ENCODE measurements around the gene STIM1. TPM values are rescaled to one million over a fixed set of nuclear protein-coding genes. Genes with fewer than 3 reads are reported as not detected.

The STIM1 gene
- total and polyA plus RNA-seq, 10 of the 15 experiments (the other 5 are each of a cell fraction or from before 2014, with no cell fraction given), result 8.6 to 57.7 (median 29.3) TPM

DNA sequence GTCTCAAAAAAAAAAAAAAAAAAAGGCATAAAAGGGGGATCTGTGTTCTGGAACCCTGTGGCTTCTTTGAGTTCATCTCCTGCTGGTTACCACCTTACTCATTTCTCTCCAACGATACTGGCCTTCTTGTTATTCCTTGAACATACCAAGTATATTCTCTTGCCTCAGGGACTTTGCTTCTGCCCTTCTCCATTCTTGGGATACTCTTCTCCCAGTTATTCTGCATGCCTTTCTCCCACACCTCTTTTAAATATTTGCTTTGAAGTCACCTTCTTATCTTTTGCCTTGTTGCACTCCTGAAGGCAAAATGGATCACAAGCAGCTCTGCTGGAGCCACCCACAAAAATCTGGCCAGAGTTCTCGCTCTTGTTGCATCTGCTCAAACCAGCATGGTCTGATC lies 163.2 kb downstream of the STIM1 start:
- Histone ChIP-seq H3K9me3 (replicated peaks; ENCODE audit: control insufficient read depth, insufficient read depth, low read length) (no peaks in the 10 kb centered on the region; the same call in 2 of the 3 replicates), H3K4me3 (no peak overlapping the region), H3K27me3 (replicated peaks in 1 of 2; ENCODE audit: control insufficient read depth in 2 of 2, insufficient read depth in 2 of 2, low read length in 1 of 2) (no peaks in the 10 kb centered on the region), H3K9ac (ENCODE audit: control insufficient read depth, insufficient read depth, low read length) (no peak overlapping the region), H3K36me3 (ENCODE audit: control insufficient read depth in 2 of 2, insufficient read depth in 2 of 2, low read length in 1 of 2) (peaks cover 0 to 2% of the 10 kb centered on the region in 2 experiments; a peak in 1 of 4 replicates), H3K79me2 (ENCODE audit: control insufficient read depth, insufficient read depth, low read length) (peaks cover 2% of the 10 kb centered on the region), H3K4me1 (ENCODE audit: control insufficient read depth, insufficient read depth, low read length) (no peaks in the 10 kb centered on the region), H2AFZ (ENCODE audit: control insufficient read depth, low read depth, low read length) (no peak overlapping the region), H4K20me1 (ENCODE audit: control insufficient read depth, insufficient read depth) (no peaks in the 10 kb centered on the region), H3K27ac (ENCODE audit: control insufficient read depth, insufficient read depth) (no peak overlapping the region), H3K4me2 (ENCODE audit: control insufficient read depth, insufficient read depth) (no peak overlapping the region)
- DNase-seq (ENCODE audit: low read depth, low spot score) (no peak), ATAC-seq (no peak), FAIRE-seq (no peak)
- no TSS peak for BruUV-seq (replicated peaks)
- WGBS (ENCODE audit: insufficient coverage, insufficient replicate concordance, low lambda C conversion rate, missing lambda C conversion rate), result 97% methylated on average over 2 of the region's 2 CpGs
- ChIA-PET SMC1A (ENCODE audit: uncharacterized antibody, unreplicated experiment) (interaction anchor here (1.5 kb wide), 1 partner anchor 24 kb away, joined by 4 read pairs; no protein-coding TSS in a partner anchor), POLR2A (interaction anchor here (0.7 kb wide), 1 partner anchor 106 kb away, joined by 3 read pairs; no protein-coding TSS in a partner anchor), CTCF (no interaction called here), RAD21 (ENCODE audit: unreplicated experiment) (no interaction called here)
- no peak for TF ChIP-seq NFYA (IDR thresholded peaks at IDR 0.05; ENCODE audit: borderline replicate concordance, low read depth, low read length)
- no peak for TF ChIP-seq BACH1 (IDR thresholded peaks at IDR 0.05; ENCODE audit: borderline replicate concordance)
- TF ChIP-seq, protein P1, sequence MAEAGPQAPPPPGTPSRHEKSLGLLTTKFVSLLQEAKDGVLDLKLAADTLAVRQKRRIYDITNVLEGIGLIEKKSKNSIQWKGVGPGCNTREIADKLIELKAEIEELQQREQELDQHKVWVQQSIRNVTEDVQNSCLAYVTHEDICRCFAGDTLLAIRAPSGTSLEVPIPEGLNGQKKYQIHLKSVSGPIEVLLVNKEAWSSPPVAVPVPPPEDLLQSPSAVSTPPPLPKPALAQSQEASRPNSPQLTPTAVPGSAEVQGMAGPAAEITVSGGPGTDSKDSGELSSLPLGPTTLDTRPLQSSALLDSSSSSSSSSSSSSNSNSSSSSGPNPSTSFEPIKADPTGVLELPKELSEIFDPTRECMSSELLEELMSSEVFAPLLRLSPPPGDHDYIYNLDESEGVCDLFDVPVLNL (IDR thresholded peaks at IDR 0.05; ENCODE audit: low read depth, low read length), result no peak
- TF ChIP-seq IKZF2 (IDR thresholded peaks at IDR 0.05), result no peak
- no peak for TF ChIP-seq STAT3 (IDR thresholded peaks at IDR 0.05; ENCODE audit: low read depth, low read length)
- in situ Hi-C loops (cut with MboI), result no loop called here
- intact Hi-C loops (cut with micrococcal nuclease; ENCODE audit: unreplicated experiment), result no loop called here

DNA sequence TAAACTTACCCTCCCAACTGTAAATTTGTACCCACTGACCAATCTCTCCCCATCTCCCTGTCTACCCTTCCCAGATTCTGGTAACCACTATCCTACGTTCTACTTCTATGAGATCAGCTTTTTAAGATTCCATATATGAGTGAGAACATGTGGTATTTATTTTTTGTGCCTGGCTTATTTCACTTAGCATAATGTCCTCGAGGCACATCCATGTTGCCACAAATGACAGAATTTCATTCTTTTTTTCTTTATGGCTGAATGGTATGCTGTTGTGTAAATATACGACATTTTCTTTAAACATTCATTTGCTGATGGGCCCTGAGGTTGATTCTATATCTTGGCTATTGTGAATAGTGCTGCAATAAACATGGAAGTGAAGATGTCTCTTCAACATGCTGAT lies 164.4 kb downstream of the STIM1 start:
- Histone ChIP-seq H3K27me3 (replicated peaks in 1 of 2; ENCODE audit: control insufficient read depth in 2 of 2, insufficient read depth in 2 of 2, low read length in 1 of 2) (no peaks in the 10 kb centered on the region), H3K4me1 (ENCODE audit: control insufficient read depth, insufficient read depth, low read length) (no peaks in the 10 kb centered on the region), H3K9ac (ENCODE audit: control insufficient read depth, insufficient read depth, low read length) (no peak overlapping the region), H4K20me1 (ENCODE audit: control insufficient read depth, insufficient read depth) (no peaks in the 10 kb centered on the region), H3K4me3 (no peak overlapping the region), H2AFZ (ENCODE audit: control insufficient read depth, low read depth, low read length) (no peak overlapping the region), H3K79me2 (ENCODE audit: control insufficient read depth, insufficient read depth, low read length) (no peaks in the 10 kb centered on the region; the same call in none of the 2 replicates), H3K4me2 (ENCODE audit: control insufficient read depth, insufficient read depth) (no peak overlapping the region), H3K27ac (ENCODE audit: control insufficient read depth, insufficient read depth) (no peak overlapping the region), H3K9me3 (replicated peaks; ENCODE audit: control insufficient read depth, insufficient read depth, low read length) (no peaks in the 10 kb centered on the region; the same call in 1 of the 3 replicates), H3K36me3 (ENCODE audit: control insufficient read depth in 2 of 2, insufficient read depth in 2 of 2, low read length in 1 of 2) (peaks cover 0 to 5% of the 10 kb centered on the region in 2 experiments; a peak in 2 of 4 replicates)
- intact Hi-C loops (cut with micrococcal nuclease; ENCODE audit: unreplicated experiment) (no loop called here), in situ Hi-C loops (cut with MboI) (no loop called here)
- RAD21 ChIA-PET (ENCODE audit: unreplicated experiment), result no interaction called here
- no peak for FAIRE-seq
- BruUV-seq (replicated peaks), result no TSS peak
- WGBS (ENCODE audit: insufficient coverage, insufficient replicate concordance, low lambda C conversion rate, missing lambda C conversion rate), result 62% methylated on average over 3 of the region's 3 CpGs
- CTCF ChIA-PET, result interaction anchor here (0.8 to 0.9 kb wide), 2 partner anchors 92 to 165 kb away, joined by 3 to 6 read pairs; partner anchors contain the start of gene STIM1
- POLR2A ChIA-PET, result no interaction called here
- ATAC-seq, result no peak
- no peak for DNase-seq (ENCODE audit: low read depth, low spot score)
- SMC1A ChIA-PET (ENCODE audit: uncharacterized antibody, unreplicated experiment), result interaction anchor here (1.5 kb wide), 1 partner anchor 23 kb away, joined by 4 read pairs; no protein-coding TSS in a partner anchor
- TF ChIP-seq BCL11A (IDR thresholded peaks at IDR 0.05; ENCODE audit: low read depth, low read length) (no peak), WRNIP1 (IDR thresholded peaks at IDR 0.05; ENCODE audit: borderline replicate concordance, low read depth, low read length) (no peak), NFYA (IDR thresholded peaks at IDR 0.05; ENCODE audit: borderline replicate concordance, low read depth, low read length) (no peak), SIX5 (IDR thresholded peaks at IDR 0.05; ENCODE audit: low read depth, low read length, severe bottlenecking) (no peak), NRF1 (conservative IDR thresholded peaks at IDR 0.05; ENCODE audit: low read depth, low read length) (no peak), NFYB (IDR thresholded peaks at IDR 0.05; ENCODE audit: insufficient read depth, low read depth, low read length) (no peak), CHD4 (IDR thresholded peaks at IDR 0.05) (no peak), IKZF1 (conservative IDR thresholded peaks at IDR 0.05) (no peak), IKZF2 (IDR thresholded peaks at IDR 0.05) (no peak)
- TF ChIP-seq, protein P2, sequence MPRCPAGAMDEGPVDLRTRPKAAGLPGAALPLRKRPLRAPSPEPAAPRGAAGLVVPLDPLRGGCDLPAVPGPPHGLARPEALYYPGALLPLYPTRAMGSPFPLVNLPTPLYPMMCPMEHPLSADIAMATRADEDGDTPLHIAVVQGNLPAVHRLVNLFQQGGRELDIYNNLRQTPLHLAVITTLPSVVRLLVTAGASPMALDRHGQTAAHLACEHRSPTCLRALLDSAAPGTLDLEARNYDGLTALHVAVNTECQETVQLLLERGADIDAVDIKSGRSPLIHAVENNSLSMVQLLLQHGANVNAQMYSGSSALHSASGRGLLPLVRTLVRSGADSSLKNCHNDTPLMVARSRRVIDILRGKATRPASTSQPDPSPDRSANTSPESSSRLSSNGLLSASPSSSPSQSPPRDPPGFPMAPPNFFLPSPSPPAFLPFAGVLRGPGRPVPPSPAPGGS (IDR thresholded peaks at IDR 0.05; ENCODE audit: borderline replicate concordance, insufficient read depth, low read depth, low read length, poor library complexity, severe bottlenecking), result no peak
- TF ChIP-seq, protein P3, sequence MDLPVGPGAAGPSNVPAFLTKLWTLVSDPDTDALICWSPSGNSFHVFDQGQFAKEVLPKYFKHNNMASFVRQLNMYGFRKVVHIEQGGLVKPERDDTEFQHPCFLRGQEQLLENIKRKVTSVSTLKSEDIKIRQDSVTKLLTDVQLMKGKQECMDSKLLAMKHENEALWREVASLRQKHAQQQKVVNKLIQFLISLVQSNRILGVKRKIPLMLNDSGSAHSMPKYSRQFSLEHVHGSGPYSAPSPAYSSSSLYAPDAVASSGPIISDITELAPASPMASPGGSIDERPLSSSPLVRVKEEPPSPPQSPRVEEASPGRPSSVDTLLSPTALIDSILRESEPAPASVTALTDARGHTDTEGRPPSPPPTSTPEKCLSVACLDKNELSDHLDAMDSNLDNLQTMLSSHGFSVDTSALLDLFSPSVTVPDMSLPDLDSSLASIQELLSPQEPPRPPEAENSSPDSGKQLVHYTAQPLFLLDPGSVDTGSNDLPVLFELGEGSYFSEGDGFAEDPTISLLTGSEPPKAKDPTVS (IDR thresholded peaks at IDR 0.05; ENCODE audit: low read depth, low read length), result no peak

Measured in GM12878 (cell line).